GM12873 (cell line): Measurements from ENCODE around the gene IL1RAPL2.

Experiments
- CTCF ChIP-seq: IDR thresholded peaks from 2 replicates; pipeline ENCODE4 v1.5.1; 2012; ENCODE audit warnings: low read depth, mild to moderate bottlenecking, moderate library complexity, low read length, control low read depth; ENCODE audit not compliant: insufficient read depth; ENCODE audit errors: missing control alignments

IL1RAPL2 gene

GRCh38 chrX:104565791-104566680, at the start of gene IL1RAPL2:
IL1RAPL2 (plus strand) TSS chrX:104566199.
- TF ChIP-seq CTCF, result peak; percentile 61

- TF ChIP-seq CTCF, result no peak
These were observed 43.6 kb upstream of the IL1RAPL2 start for GRCh38 chrX:104522386-104522785.

- no peak for TF ChIP-seq CTCF
These were observed 42.1 kb upstream of the IL1RAPL2 start for GRCh38 chrX:104523858-104524257.

- TF ChIP-seq CTCF, result no peak
These were observed 26.9 kb upstream of the IL1RAPL2 start for GRCh38 chrX:104539081-104539480.

DNA sequence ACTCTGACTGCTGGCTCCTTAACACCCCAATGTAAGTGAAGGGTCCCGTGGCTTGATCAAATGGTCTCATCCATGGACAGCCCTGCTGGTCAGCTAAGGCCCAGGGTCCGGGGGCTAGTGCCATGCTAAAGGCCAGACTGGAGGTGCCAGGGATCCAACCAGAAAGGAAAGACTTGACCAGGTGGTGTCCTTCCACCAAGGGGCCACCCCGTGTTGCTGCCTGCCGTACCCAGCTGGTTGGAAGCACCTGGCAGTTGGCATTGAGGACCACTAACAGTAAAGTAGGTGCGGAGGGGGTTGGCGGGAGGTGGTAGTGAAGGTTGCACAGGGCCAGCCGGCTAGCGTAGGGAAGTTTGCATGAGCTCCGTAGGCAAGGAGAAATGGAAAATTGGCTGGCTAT, 1.7 kb upstream of the IL1RAPL2 start:
- no peak for TF ChIP-seq CTCF

DNA sequence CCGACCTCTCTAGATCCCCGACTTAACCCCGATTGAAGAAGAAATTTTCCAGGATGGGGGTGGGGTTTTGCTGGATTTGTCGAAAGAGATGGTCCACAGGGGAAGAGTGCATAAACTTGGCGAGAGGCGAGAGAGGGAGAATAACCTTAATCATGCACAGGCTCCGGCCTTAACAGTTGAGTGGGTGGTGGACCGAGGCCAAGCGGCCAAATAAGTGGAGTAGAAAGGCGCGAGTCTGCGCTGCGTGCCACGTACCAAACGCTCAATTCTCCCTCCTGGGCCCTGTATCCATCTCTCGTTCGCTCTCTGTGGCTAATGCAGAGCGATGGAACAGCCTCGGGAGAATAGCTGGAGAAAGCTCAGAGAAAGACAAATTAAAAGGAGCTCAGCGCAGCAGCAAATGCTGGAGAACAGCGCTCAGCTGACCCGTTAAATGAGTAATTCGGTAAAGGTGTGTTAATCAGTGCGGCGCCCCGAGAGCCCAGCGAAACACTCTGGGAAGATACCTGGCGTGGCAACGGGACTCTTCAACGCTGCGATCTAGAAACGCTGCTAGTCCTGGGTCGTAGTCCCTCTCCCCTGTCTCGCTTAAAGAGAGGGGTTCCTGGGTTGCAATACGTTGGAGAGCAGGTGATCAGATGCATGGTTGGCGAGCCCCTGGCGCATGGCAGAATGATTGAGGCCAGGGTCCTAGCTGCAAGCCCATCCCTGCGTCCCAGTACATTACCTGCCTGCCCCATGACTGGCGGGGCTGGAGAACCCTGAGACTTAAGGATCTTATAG, 887 bp upstream of the IL1RAPL2 start:
- TF ChIP-seq CTCF, result no peak
